Mucosa of stomach (tissue), 1 donor: ENCODE measurements around the gene SLC38A9.

Source experiments
- H3K27me3 ChIP-seq: one replicate; pipeline ENCODE4 v1.7.0; 2013; ENCODE audit warnings: mild to moderate bottlenecking, low read length; ENCODE audit not compliant: control insufficient read depth, insufficient read depth
- H3K36me3 ChIP-seq: one replicate; pipeline ENCODE4 v1.7.0; 2013; ENCODE audit warnings: low read length; ENCODE audit not compliant: control insufficient read depth, insufficient read depth
- H3K4me1 ChIP-seq: one replicate; pipeline ENCODE4 v1.7.0; 2013; ENCODE audit warnings: mild to moderate bottlenecking, low read length; ENCODE audit not compliant: control insufficient read depth, insufficient read depth
- H3K4me3 ChIP-seq: one replicate; pipeline ENCODE4 v1.7.0; 2013; ENCODE audit warnings: low read length
- H3K9ac ChIP-seq: one replicate; pipeline ENCODE4 v1.7.0; 2013; ENCODE audit warnings: mild to moderate bottlenecking, low read length, moderate library complexity
- H3K9me3 ChIP-seq: one replicate; pipeline ENCODE4 v1.7.0; 2013; ENCODE audit warnings: mild to moderate bottlenecking, low read length, moderate library complexity; ENCODE audit not compliant: control insufficient read depth
- donor health status: Pancreatic carcinoma.

The SLC38A9 gene

GRCh38 chr5:55636683-55637082, 75.4 kb downstream of the SLC38A9 start:
- peaks cover 25% of the 10 kb centered on the region for H3K4me1 ChIP-seq
- no peak overlapping the region for H3K4me3 ChIP-seq

GRCh38 chr5:55636177-55636576, 75.9 kb downstream of the SLC38A9 start:
- peaks cover 25% of the 10 kb centered on the region for H3K4me1 ChIP-seq
- no peak overlapping the region for H3K9ac ChIP-seq
- no peaks in the 10 kb centered on the region for H3K27me3 ChIP-seq
- no peak overlapping the region for H3K4me3 ChIP-seq
- no peaks in the 10 kb centered on the region for H3K9me3 ChIP-seq
- H3K36me3 ChIP-seq = no peaks in the 10 kb centered on the region

More at GRCh38 chr5:55636683-55637082, 75.4 kb downstream of the SLC38A9 start:
- Histone ChIP-seq H3K36me3 (no peaks in the 10 kb centered on the region), H3K27me3 (no peaks in the 10 kb centered on the region), H3K9ac (no peak overlapping the region), H3K9me3 (no peaks in the 10 kb centered on the region)

- H3K4me3 ChIP-seq = no peak overlapping the region
- peaks cover 25% of the 10 kb centered on the region for H3K4me1 ChIP-seq
- H3K36me3 ChIP-seq = no peaks in the 10 kb centered on the region
- H3K27me3 ChIP-seq = no peaks in the 10 kb centered on the region
- no peaks in the 10 kb centered on the region for H3K9me3 ChIP-seq
- no peak overlapping the region for H3K9ac ChIP-seq
These were observed 77.3 kb downstream of the SLC38A9 start for GRCh38 chr5:55634866-55635265.

- Histone ChIP-seq H3K4me1 (peaks cover 25% of the 10 kb centered on the region), H3K9ac (no peak overlapping the region), H3K27me3 (no peaks in the 10 kb centered on the region), H3K4me3 (no peak overlapping the region), H3K36me3 (no peaks in the 10 kb centered on the region), H3K9me3 (no peaks in the 10 kb centered on the region)
These were observed 77.8 kb downstream of the SLC38A9 start for GRCh38 chr5:55634209-55634805.

- Histone ChIP-seq H3K36me3 (no peaks in the 10 kb centered on the region), H3K4me1 (peaks cover 25% of the 10 kb centered on the region), H3K9ac (no peak overlapping the region), H3K4me3 (no peak overlapping the region), H3K27me3 (no peaks in the 10 kb centered on the region), H3K9me3 (no peaks in the 10 kb centered on the region)
These were observed 78.4 kb downstream of the SLC38A9 start for GRCh38 chr5:55633574-55634208.

GRCh38 chr5:55629815-55630214, 82.3 kb downstream of the SLC38A9 start:
- H3K9me3 ChIP-seq = no peaks in the 10 kb centered on the region
- no peaks in the 10 kb centered on the region for H3K36me3 ChIP-seq
- no peaks in the 10 kb centered on the region for H3K27me3 ChIP-seq
- H3K9ac ChIP-seq = no peak overlapping the region
- peaks cover under 1% of the 10 kb centered on the region for H3K4me1 ChIP-seq
- H3K4me3 ChIP-seq = no peak overlapping the region

GRCh38 chr5:55626790-55627189, 85.3 kb downstream of the SLC38A9 start:
- H3K9me3 ChIP-seq = no peaks in the 10 kb centered on the region
- no peaks in the 10 kb centered on the region for H3K36me3 ChIP-seq
- H3K9ac ChIP-seq = no peak overlapping the region
- H3K4me1 ChIP-seq = no peaks in the 10 kb centered on the region
- no peak overlapping the region for H3K4me3 ChIP-seq
- no peaks in the 10 kb centered on the region for H3K27me3 ChIP-seq

GRCh38 chr5:55625913-55626312, 86.2 kb downstream of the SLC38A9 start:
- Histone ChIP-seq H3K36me3 (no peaks in the 10 kb centered on the region), H3K9me3 (no peaks in the 10 kb centered on the region), H3K9ac (no peak overlapping the region), H3K4me1 (no peaks in the 10 kb centered on the region), H3K27me3 (no peaks in the 10 kb centered on the region), H3K4me3 (no peak overlapping the region)

GRCh38 chr5:55625589-55625909, 86.6 kb downstream of the SLC38A9 start:
- Histone ChIP-seq H3K4me3 (no peak overlapping the region), H3K27me3 (no peaks in the 10 kb centered on the region), H3K4me1 (no peaks in the 10 kb centered on the region), H3K9ac (no peak overlapping the region), H3K36me3 (no peaks in the 10 kb centered on the region), H3K9me3 (no peaks in the 10 kb centered on the region)

GRCh38 chr5:55624841-55625588, 87.1 kb downstream of the SLC38A9 start:
- H3K36me3 ChIP-seq = no peaks in the 10 kb centered on the region
- no peak overlapping the region for H3K4me3 ChIP-seq
- H3K4me1 ChIP-seq = no peaks in the 10 kb centered on the region
- H3K9me3 ChIP-seq = no peaks in the 10 kb centered on the region
- no peaks in the 10 kb centered on the region for H3K27me3 ChIP-seq
- no peak overlapping the region for H3K9ac ChIP-seq

- no peaks in the 10 kb centered on the region for H3K4me1 ChIP-seq
- no peaks in the 10 kb centered on the region for H3K27me3 ChIP-seq
- H3K9me3 ChIP-seq = no peaks in the 10 kb centered on the region
These were observed 88.3 kb downstream of the SLC38A9 start for GRCh38 chr5:55623789-55624188.

GRCh38 chr5:55622460-55622859, 89.7 kb downstream of the SLC38A9 start:
- H3K4me3 ChIP-seq = no peak overlapping the region
- no peaks in the 10 kb centered on the region for H3K36me3 ChIP-seq
- H3K9me3 ChIP-seq = no peaks in the 10 kb centered on the region
- no peaks in the 10 kb centered on the region for H3K27me3 ChIP-seq
- H3K4me1 ChIP-seq = no peaks in the 10 kb centered on the region
- no peak overlapping the region for H3K9ac ChIP-seq

More at GRCh38 chr5:55623789-55624188, 88.3 kb downstream of the SLC38A9 start:
- no peak overlapping the region for H3K4me3 ChIP-seq
- no peak overlapping the region for H3K9ac ChIP-seq
- no peaks in the 10 kb centered on the region for H3K36me3 ChIP-seq
